DND-41 (cell line): Measurements from ENCODE around the gene B3GNT8.

ENCODE experiments used
- ATAC-seq: fragments of 200-7000 bp; cut with Tn5 transposase; 3 replicates; pipeline ENCODE4 v1.9.1; 2021; ENCODE audit warnings: low read depth; ENCODE audit not compliant: insufficient read depth
- DNase-seq: peaks from one replicate; pipeline ENCODE4 v3.0.0-alpha.2; 2020
- H2AFZ ChIP-seq: 2 replicates; pipeline ENCODE4 v1.6.0; 2012; ENCODE audit warnings: low read depth, low read length
- H3K27ac ChIP-seq: 2 replicates; pipeline ENCODE4 v1.5.1; 2012; ENCODE audit warnings: low read length, inconsistent platforms
- H3K27me3 ChIP-seq: fragments of 200-600 bp; sonication (generic); 2 replicates; pipeline ENCODE4 v1.6.0; 2012; ENCODE audit warnings: low read length, mild to moderate bottlenecking, inconsistent platforms; ENCODE audit not compliant: insufficient read depth, poor library complexity
- H3K36me3 ChIP-seq: 2 replicates; pipeline ENCODE4 v1.5.1; 2012; ENCODE audit warnings: low read length, inconsistent platforms; ENCODE audit not compliant: insufficient read depth
- H3K4me1 ChIP-seq: 2 replicates; pipeline ENCODE4 v1.5.1; 2012; ENCODE audit warnings: mild to moderate bottlenecking, low read length; ENCODE audit not compliant: insufficient read depth
- H3K4me2 ChIP-seq: 2 replicates; pipeline ENCODE4 v1.6.0; 2012; ENCODE audit warnings: mild to moderate bottlenecking, moderate library complexity, low read length, inconsistent platforms; ENCODE audit not compliant: insufficient read depth
- H3K4me3 ChIP-seq, 2 experiments: fragments of 200-600 bp in 1 of 2; shearing (Covaris generic) in 1 of 2; 2 replicates each; pipeline ENCODE4 v1.5.1; 2012 to 2016; ENCODE audit warnings: inconsistent platforms in 2 of 2, low read length in 2 of 2, mild to moderate bottlenecking in 2 of 2, low read depth in 1 of 2, moderate library complexity in 1 of 2
- H3K79me2 ChIP-seq: 2 replicates; pipeline ENCODE4 v1.6.0; 2012; ENCODE audit warnings: low read length, inconsistent platforms; ENCODE audit not compliant: insufficient read depth
- H3K9ac ChIP-seq: 2 replicates; pipeline ENCODE4 v1.6.0; 2012; ENCODE audit warnings: low read depth, mild to moderate bottlenecking, inconsistent platforms, low read length, moderate library complexity
- H3K9me3 ChIP-seq: 2 replicates; pipeline ENCODE4 v1.5.1; 2012; ENCODE audit warnings: low read length, moderate library complexity, mild to moderate bottlenecking, inconsistent platforms; ENCODE audit not compliant: insufficient read depth, severe bottlenecking
- H4K20me1 ChIP-seq: 2 replicates; pipeline ENCODE4 v1.6.0; 2012; ENCODE audit warnings: low read length; ENCODE audit not compliant: insufficient read depth
- CTCF ChIP-seq: IDR thresholded peaks from 2 replicates; pipeline ENCODE4 v1.5.1; 2012; ENCODE audit warnings: borderline replicate concordance, low read length, moderate library complexity, mild to moderate bottlenecking; ENCODE audit not compliant: poor library complexity, severe bottlenecking; ENCODE audit errors: extremely low read depth
- EZH2 ChIP-seq: IDR thresholded peaks from 3 replicates; pipeline ENCODE4 v1.6.1; 2012; ENCODE audit warnings: borderline replicate concordance, low read depth, mild to moderate bottlenecking, moderate library complexity, low read length, inconsistent platforms; ENCODE audit not compliant: severe bottlenecking

B3GNT8 gene

GRCh38 chr19:41421973-41422372 is 5.2 kb downstream of the B3GNT8 start:
- DNase-seq (no peak), ATAC-seq (no peak)
- Histone ChIP-seq H3K79me2 (no peaks in the 10 kb centered on the region), H3K4me2 (no peak overlapping the region), H3K9me3 (no peaks in the 10 kb centered on the region), H3K9ac (no peak overlapping the region), H3K27ac (no peak overlapping the region), H4K20me1 (peaks cover 4% of the 10 kb centered on the region; the same call in 1 of the 2 replicates), H3K36me3 (peaks cover 64% of the 10 kb centered on the region), H3K4me1 (no peaks in the 10 kb centered on the region), H2AFZ (no peak overlapping the region), H3K4me3 (no peak overlapping the region), H3K27me3 (no peaks in the 10 kb centered on the region)
- TF ChIP-seq EZH2 (no peak), CTCF (no peak)

- H3K4me3 ChIP-seq, result no peak overlapping the region
- H3K4me2 ChIP-seq, result no peak overlapping the region
- H3K27me3 ChIP-seq, result no peaks in the 10 kb centered on the region
- no peak overlapping the region for H3K27ac ChIP-seq
- H2AFZ ChIP-seq, result no peak overlapping the region
- no peaks in the 10 kb centered on the region for H3K4me1 ChIP-seq
- H3K9ac ChIP-seq, result no peak overlapping the region
- peaks cover 4% of the 10 kb centered on the region; the same call in 1 of the 2 replicates for H4K20me1 ChIP-seq
- H3K36me3 ChIP-seq, result peaks cover 65% of the 10 kb centered on the region
- no peaks in the 10 kb centered on the region for H3K9me3 ChIP-seq
- no peak for DNase-seq
- ATAC-seq, result no peak
- no peak for TF ChIP-seq CTCF
- TF ChIP-seq EZH2, result no peak
- H3K79me2 ChIP-seq, result no peaks in the 10 kb centered on the region
Measured at GRCh38 chr19:41421314-41421713, 5.9 kb downstream of the B3GNT8 start.

GRCh38 chr19:41420101-41420880 is 6.9 kb downstream of the B3GNT8 start:
- Histone ChIP-seq H3K4me1 (no peaks in the 10 kb centered on the region), H4K20me1 (no peaks in the 10 kb centered on the region; the same call in 1 of the 2 replicates), H3K9me3 (no peaks in the 10 kb centered on the region), H3K27ac (no peak overlapping the region), H3K9ac (no peak overlapping the region), H2AFZ (no peak overlapping the region), H3K36me3 (peaks cover 60% of the 10 kb centered on the region), H3K27me3 (no peaks in the 10 kb centered on the region), H3K4me3 (no peak overlapping the region), H3K79me2 (no peaks in the 10 kb centered on the region), H3K4me2 (no peak overlapping the region)
- ATAC-seq (no peak), DNase-seq (no peak)
- no peak for TF ChIP-seq EZH2
- no peak for TF ChIP-seq CTCF
